ENCODE data around the gene DGAT2L6.

DNA sequence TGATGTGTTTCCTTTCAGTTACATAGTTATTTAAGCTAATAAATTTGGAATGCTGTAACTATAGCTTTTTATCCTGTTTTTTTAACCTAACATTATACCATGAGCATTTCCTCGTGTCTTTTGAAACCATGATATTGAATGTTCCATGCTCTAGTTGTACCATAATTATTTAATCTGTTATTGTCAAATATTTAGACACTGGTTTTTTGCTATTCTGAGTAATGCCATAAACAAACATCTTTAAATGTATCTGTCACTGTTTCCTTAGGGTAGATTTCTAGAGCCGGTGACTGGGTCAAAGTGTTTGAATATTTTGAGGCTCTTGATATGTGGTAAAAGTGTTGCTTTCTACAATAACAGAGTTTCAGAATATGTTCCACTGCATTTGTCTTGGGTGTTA lies 38.7 kb upstream of the DGAT2L6 start:
- TF ChIP-seq, protein P1, sequence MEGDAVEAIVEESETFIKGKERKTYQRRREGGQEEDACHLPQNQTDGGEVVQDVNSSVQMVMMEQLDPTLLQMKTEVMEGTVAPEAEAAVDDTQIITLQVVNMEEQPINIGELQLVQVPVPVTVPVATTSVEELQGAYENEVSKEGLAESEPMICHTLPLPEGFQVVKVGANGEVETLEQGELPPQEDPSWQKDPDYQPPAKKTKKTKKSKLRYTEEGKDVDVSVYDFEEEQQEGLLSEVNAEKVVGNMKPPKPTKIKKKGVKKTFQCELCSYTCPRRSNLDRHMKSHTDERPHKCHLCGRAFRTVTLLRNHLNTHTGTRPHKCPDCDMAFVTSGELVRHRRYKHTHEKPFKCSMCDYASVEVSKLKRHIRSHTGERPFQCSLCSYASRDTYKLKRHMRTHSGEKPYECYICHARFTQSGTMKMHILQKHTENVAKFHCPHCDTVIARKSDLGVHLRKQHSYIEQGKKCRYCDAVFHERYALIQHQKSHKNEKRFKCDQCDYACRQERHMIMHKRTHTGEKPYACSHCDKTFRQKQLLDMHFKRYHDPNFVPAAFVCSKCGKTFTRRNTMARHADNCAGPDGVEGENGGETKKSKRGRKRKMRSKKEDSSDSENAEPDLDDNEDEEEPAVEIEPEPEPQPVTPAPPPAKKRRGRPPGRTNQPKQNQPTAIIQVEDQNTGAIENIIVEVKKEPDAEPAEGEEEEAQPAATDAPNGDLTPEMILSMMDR (IDR thresholded peaks at IDR 0.05), result no peak
- TF ChIP-seq POLR2A (IDR thresholded peaks at IDR 0.05), result no peak
